Neutrophil (primary cell): ENCODE results near the gene AGO3.

Source experiments
- H3K27ac ChIP-seq: fragments of 200-600 bp; sonication (generic); 2 replicates; pipeline ENCODE4 v1.5.1; 2016; ENCODE audit warnings: mild to moderate bottlenecking, moderate library complexity
- H3K27me3 ChIP-seq: fragments of 200-600 bp; sonication (generic); 2 replicates; pipeline ENCODE4 v1.6.0; 2016; ENCODE audit warnings: mild to moderate bottlenecking
- H3K36me3 ChIP-seq: fragments of 200-600 bp; sonication (generic); 2 replicates; pipeline ENCODE4 v1.5.1; 2017
- H3K4me1 ChIP-seq, 2 experiments: fragments of 200-600 bp in 1 of 2; sonication (generic) in 1 of 2; 1 replicate in 1 of 2; 2 replicates in 1 of 2; pipeline versions ENCODE4 v1.5.1 to v1.6.1; 2013 to 2016; ENCODE audit warnings: low read depth in 1 of 2, low read length in 1 of 2, mild to moderate bottlenecking in 1 of 2, moderate library complexity in 1 of 2; ENCODE audit not compliant: control insufficient read depth in 1 of 2, insufficient read depth in 1 of 2
- H3K4me3 ChIP-seq, 2 experiments: fragments of 200-600 bp in 1 of 2; sonication (generic) in 1 of 2; 1 replicate in 1 of 2; 2 replicates in 1 of 2; pipeline ENCODE4 v1.5.1; 2013 to 2016; ENCODE audit warnings: low read depth in 1 of 2, low read length in 1 of 2, mild to moderate bottlenecking in 1 of 2, moderate library complexity in 1 of 2
- H3K9me3 ChIP-seq: fragments of 200-600 bp; sonication (generic); 2 replicates; pipeline ENCODE4 v1.5.1; 2016
- TF ChIP-seq, protein P1 (sequence below): fragments of 200-600 bp; sonication (generic); IDR thresholded peaks from 2 replicates; pipeline ENCODE4 v1.5.1; 2016; ENCODE audit warnings: antibody characterized with exemption

Gene AGO3

DNA sequence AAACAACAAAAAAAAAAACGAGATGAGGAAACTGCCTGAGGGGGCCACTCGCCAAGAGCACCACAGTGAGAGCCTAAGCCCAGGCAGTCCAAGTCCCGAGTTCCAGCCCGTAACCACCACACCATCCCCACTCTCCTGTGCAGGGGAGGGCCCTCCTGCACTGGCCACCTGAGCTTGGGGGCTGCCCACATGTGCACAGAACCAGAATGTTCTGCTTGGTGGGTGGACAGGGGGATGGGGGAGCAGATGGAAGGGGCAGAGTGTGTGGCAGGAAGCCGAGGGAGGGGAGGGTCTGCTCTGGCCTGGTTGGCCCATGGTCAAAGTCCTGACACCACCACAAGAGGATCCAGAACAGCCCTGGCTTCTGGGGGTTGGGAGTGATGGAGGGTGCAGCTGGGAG lies 175.4 kb downstream of the AGO3 start:
- H3K4me3 ChIP-seq: no peak overlapping the region
- no peaks in the 10 kb centered on the region for H3K36me3 ChIP-seq
- H3K27me3 ChIP-seq: no peaks in the 10 kb centered on the region
- peaks cover 16 to 19% of the 10 kb centered on the region in 2 experiments for H3K4me1 ChIP-seq
- TF ChIP-seq, protein P1, sequence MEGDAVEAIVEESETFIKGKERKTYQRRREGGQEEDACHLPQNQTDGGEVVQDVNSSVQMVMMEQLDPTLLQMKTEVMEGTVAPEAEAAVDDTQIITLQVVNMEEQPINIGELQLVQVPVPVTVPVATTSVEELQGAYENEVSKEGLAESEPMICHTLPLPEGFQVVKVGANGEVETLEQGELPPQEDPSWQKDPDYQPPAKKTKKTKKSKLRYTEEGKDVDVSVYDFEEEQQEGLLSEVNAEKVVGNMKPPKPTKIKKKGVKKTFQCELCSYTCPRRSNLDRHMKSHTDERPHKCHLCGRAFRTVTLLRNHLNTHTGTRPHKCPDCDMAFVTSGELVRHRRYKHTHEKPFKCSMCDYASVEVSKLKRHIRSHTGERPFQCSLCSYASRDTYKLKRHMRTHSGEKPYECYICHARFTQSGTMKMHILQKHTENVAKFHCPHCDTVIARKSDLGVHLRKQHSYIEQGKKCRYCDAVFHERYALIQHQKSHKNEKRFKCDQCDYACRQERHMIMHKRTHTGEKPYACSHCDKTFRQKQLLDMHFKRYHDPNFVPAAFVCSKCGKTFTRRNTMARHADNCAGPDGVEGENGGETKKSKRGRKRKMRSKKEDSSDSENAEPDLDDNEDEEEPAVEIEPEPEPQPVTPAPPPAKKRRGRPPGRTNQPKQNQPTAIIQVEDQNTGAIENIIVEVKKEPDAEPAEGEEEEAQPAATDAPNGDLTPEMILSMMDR: no peak
- H3K27ac ChIP-seq: no peak overlapping the region
- no peaks in the 10 kb centered on the region for H3K9me3 ChIP-seq

GRCh38 chr1:36107394-36107793 lies 176.5 kb downstream of the AGO3 start:
- H3K9me3 ChIP-seq: no peaks in the 10 kb centered on the region
- peaks cover 16 to 19% of the 10 kb centered on the region in 2 experiments for H3K4me1 ChIP-seq
- no peaks in the 10 kb centered on the region for H3K27me3 ChIP-seq
- H3K4me3 ChIP-seq: no peak overlapping the region
- TF ChIP-seq, protein P1: no peak
- H3K27ac ChIP-seq: no peak overlapping the region
- H3K36me3 ChIP-seq: no peaks in the 10 kb centered on the region

DNA sequence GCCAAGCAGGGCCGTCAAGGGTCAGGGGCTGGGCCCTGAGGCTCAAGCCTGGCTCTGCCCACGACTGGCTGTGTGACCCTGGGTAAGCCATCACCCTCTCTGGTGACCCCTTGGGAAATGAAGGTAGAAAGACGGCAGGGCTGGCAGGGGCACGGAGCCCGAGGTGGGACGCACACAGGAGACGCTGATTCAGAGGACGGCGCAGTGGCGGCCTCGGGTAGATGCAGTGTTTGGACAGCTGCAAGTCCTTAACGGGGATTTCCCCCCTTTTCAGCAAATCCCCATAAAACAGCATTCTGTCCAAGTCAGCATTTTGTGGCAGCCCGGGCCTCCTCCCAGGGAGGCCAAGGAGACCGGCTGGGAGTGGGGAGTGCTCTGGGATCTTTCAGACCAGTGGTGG lies 177.4 kb downstream of the AGO3 start:
- no peaks in the 10 kb centered on the region for H3K27me3 ChIP-seq
- H3K36me3 ChIP-seq: no peaks in the 10 kb centered on the region
- H3K4me1 ChIP-seq: peaks cover 16 to 19% of the 10 kb centered on the region in 2 experiments
- H3K9me3 ChIP-seq: no peaks in the 10 kb centered on the region
- TF ChIP-seq, protein P1: no peak
- no peak overlapping the region for H3K4me3 ChIP-seq
- H3K27ac ChIP-seq: no peak overlapping the region

GRCh38 chr1:36109041-36109679 lies 178.3 kb downstream of the AGO3 start:
- Histone ChIP-seq H3K4me1 (peaks cover 16 to 19% of the 10 kb centered on the region in 2 experiments), H3K27me3 (no peaks in the 10 kb centered on the region), H3K4me3 (peak overlapping the region in 1 of 2 experiments; percentile 9), H3K9me3 (no peaks in the 10 kb centered on the region), H3K36me3 (no peaks in the 10 kb centered on the region), H3K27ac (peak overlapping the region; percentile 66)
- TF ChIP-seq, protein P1: no peak

DNA sequence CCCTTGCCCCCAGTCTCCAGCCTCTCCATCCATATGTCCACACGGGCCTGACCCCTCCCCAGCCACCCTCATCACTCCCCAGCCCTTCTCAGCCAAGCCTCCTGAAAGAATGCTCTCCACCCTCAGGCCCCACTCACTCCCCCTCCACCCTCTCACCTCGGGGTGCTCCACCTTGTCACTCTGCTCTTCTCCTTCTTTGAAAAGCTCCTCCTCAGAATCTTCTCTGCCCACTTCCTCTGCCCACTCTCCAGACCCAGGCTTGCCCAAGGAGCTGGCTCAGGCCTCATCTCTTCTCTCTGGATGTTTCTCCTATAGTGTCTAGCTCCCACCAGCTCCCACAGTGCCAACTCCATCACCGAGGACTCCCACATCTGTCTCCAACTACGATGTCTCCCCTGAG lies 180.2 kb downstream of the AGO3 start:
- no peaks in the 10 kb centered on the region for H3K9me3 ChIP-seq
- no peaks in the 10 kb centered on the region for H3K27me3 ChIP-seq
- no peaks in the 10 kb centered on the region for H3K36me3 ChIP-seq
- H3K27ac ChIP-seq: no peak overlapping the region
- TF ChIP-seq, protein P1: no peak
- H3K4me1 ChIP-seq: peaks cover 21 to 23% of the 10 kb centered on the region in 2 experiments
- H3K4me3 ChIP-seq: no peak overlapping the region
